Left renal pelvis (tissue), 4 donors: Measurements from ENCODE around the gene ZNF488. TPM values are rescaled to one million over a fixed set of nuclear protein-coding genes. Genes with fewer than 3 reads are reported as not detected.

Source experiments
- DNase-seq, 4 donors: peaks; one replicate each; pipeline ENCODE4 v3.0.0-alpha.2; 2013; ENCODE audit warnings: low read depth in 4 of 4, low spot score in 3 of 4
- polyA plus RNA-seq, 4 donors: library from polyadenylated mRNA; unstranded; fragments of 120-200 nt; gene quantifications; one replicate each; pipeline ENCODE4 v1.2.1, GENCODE V29; 2013; ENCODE audit not compliant: insufficient read length in 4 of 4

ZNF488 gene
- polyA plus RNA-seq, 4 donors = 1.1 to 5.5 (median 4.4) TPM

DNA sequence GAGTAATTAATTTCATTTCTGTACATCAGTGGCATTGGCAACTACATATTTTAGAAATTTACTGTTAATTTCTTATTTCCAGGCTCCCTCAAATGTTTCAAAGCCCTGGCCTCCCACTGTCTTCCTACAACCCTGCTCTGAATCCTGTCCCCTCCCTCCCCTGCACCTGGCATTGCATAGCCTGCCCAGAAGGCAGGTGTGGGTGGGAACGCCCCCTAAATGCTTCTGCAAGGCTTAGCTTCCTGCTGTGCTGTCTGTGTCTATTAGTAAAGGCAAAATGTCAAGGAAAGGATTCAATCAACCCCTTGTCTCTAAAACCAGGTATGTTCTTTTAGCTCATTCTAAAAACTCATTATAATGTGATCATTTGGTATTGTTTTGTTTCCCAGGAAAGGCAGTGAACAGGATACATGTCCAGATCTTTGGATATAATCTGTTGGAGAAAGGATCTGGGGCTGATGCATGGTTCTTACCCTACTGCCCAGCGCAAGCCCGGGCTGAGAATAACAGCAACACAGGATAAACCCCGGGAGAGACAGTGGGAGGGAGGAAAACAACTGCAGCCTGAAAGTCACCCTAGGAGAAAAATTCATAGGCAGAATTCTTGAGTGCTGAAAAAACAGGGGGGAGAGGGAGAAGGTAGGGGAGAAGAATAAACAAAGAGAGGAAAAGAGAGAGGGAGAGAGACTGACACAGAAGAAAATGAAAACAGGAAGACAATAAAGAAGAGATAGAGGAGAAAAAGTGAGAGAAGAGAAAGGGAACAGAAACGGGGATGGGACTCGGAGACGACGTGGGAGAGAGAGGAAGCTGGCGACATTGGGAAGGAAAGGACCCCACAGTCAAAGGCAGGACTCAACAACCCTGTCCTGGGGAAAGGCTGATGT is 589 bp downstream of the ZNF488 start:
- no peak for DNase-seq

DNA sequence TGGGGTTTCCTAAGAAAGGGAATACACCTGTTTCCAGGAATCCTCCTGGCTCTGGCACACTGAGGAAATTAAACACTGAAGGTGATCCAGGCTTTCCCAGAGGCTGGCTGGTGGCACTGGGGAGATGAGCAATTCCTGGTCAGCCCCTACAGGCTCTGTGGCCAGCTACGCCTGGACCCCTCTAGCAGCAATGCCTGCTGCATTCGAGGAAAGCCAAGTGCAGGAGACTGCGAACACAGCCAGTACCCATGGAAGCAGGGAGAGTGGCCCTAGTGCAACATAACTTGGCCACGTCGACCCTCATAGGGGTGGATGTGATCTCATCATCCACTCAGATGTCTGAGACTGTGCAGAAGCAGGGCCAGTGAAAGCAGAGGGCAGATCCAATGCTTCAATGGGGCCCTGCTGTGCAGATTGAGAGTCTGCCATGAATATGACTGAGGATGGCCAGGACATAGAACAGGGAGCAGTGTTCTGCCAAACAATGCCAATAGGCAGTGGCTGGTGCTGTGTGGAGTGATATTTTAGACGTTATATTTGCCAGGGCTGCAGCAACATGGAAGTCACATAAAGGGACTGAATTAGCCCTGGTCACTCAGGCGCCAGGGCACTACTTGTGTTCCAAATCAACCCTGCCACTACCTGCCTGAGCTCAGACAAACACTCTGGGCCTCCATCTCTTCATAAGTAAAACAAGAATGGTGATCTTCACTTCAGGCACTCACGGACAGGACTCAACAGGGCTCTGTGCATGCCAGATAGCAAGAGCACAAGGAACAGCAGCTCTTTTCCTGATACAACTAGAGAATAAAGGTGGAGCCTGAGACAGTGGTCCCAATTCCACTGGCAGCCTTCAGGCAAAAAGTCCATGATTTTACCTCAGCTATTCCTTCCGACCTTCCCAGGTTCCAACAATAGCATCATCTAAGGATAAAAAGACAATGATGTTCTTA is 2.4 kb downstream of the ZNF488 start:
- no peak for DNase-seq

DNA sequence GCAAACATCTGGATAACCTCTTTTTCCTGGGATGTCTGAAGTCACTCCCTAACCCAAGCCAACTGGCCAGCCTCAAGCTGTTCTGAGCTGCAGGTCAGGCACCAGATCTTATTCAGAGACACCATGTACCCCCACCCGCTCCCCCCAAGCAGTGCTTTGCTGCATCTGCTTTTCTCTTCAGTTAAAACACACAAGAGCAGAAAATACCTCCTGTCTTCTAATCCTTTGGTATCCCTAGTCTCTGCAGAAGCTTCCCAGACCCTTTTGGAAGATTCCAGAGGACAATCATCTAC is 3.0 kb downstream of the ZNF488 start:
- DNase-seq = no peak

DNA sequence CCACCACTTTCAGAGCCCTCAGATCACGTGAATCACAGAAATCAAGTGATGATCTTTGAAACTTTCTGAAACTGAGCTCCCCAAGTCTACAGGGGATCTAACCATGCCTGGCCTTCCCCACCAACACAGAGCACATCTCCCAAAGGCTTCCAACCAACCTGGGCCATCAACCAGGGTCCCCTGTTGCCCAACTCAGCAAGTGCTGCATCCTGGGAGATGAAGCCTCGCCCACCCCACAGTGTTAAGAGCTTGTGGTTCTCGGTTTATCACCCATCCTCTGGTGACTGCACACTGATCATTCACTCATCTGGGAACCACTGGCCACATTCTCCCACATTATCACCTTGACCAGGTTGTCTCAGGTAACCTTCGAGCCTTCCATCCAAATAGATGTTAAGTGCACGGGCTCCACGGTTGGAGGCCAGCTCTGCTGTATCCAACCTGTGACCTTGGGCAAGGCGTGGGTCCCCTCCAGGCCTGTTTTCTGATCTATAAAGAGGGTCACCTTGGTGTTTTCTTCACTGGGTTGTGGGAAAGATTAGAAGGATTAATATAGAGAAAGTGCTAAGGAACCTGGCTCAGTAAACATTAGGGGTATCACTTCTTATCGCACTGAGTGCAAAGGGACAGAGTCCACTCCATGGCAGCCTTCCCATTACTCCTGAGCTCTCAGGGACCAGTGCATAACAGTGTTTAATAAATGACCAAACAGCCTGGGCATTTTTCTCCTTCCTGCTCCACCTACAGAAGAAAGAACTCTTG is 3.6 kb downstream of the ZNF488 start:
- DNase-seq = no peak

DNA sequence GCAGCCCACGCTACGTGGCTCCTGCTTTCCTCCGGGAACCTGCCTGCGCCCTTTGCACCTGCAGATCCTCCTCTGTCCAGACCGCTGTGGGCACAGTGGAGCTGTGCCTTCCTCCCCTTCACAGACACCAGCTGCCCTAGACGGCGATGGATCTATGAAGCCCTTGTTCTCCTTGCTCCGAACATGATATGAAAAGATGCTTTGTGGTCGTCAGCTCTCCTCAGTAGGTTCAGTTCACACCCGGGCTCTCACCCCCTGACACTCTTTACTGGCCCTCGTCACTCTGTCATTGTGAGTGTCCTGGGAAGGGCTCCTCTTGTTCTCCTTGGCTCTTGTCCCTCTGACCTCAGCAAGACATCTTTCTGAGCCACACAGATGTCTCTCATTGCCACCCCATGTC is 4.2 kb downstream of the ZNF488 start:
- DNase-seq = no peak

DNA sequence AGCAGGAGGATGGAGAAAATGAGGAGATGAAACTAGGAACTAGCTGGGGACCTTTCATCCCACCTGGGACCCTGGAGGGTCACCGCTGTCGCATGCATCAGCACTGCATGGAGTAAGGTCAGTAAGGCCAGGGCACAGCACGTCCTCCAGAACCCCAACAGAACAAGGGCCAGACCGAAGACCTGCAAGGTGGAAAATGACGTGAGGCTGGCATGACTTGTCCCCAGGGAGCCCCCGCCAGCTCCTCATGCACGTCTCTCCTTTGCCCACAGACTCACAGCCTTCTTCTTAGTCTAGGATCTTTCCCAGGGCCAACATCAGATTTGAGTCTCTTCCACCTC is 4.7 kb downstream of the ZNF488 start:
- DNase-seq = no peak

DNA sequence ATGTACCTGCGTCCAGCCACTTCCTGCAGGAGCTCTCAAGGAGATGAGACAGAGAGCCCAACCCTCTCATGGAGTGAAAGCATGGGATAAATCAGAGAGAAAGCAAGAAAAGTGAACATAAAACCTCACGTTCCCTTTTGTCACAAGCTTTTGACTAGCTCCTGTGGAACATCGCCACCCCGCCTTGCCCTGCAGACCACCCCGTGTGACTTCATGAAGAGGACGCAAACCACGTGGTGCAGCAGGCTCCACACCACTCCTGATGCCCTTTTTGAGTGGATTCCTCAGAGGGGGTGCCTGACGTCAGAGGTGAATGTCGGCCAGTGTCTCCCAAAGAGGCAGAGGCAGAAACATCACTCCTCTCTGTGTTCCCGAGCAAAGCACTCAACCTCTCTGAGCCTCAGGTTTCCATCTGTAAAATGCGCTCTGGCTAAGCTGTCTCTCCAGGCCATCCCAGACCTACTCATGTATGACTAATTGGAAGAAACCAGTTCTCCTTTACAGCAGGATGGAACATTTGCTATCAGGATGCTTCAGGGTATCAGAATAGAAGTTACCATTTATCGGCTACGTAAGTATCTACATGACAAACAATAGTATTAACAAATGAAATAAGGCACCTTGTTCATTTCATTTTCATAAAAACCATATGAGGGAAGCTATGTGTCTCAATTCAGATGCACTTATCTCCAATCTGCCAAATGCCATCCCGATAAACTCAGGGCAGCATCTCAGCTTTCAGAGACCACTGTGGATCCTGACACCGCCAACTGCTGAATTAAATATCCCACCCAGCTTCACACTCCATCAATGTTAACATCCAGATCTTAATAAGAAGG is 5.3 kb downstream of the ZNF488 start:
- no peak for DNase-seq

DNA sequence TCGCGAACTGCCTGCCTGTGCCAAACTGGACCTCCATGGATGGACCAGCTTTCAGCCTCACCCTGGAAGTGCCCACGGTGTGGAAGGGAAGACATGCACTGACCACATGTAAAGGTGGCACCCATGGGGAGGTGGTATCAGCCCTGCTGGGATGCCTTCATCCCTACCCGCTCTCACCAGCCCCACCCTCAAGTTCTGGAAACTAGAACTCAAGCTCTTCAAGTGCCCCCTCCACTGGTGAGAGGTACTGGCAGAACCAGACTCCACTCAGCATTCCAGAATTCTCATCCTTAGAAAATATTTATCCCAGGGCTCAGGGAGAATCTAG is 5.9 kb downstream of the ZNF488 start:
- no peak for DNase-seq

DNA sequence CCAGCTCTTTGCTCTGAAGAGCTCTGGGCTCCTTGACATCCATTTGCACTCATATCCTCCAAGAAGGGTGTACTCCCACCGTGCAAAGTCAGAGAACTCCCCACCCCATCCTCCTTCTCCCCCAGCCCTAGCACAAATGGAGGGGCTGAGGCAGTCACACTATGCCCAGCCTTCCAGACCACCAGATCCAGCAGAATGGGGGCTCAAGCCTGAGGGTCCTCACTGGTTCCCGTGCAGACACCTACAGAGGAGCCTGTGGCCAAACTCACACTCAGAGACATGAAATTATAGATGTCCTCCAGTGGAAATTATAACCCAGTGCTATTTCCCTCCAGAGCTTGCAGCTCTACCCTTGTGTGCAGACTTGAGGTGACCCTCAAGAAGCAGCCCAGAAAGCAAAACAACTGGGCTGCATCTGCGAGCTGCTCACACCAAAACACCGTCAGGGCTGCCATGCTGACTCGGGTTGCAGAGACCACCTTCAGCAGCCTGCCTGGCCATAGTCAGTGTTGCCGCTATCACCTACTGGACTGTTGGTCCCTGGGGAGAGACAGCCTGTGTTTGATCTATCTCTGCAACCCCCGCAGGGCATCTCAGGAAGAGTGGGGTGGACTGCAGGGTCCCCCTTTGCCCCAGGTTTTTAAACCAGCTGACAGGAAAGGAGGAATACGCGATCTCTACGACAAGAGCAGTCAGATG is 7.4 kb downstream of the ZNF488 start:
- no peak for DNase-seq

DNA sequence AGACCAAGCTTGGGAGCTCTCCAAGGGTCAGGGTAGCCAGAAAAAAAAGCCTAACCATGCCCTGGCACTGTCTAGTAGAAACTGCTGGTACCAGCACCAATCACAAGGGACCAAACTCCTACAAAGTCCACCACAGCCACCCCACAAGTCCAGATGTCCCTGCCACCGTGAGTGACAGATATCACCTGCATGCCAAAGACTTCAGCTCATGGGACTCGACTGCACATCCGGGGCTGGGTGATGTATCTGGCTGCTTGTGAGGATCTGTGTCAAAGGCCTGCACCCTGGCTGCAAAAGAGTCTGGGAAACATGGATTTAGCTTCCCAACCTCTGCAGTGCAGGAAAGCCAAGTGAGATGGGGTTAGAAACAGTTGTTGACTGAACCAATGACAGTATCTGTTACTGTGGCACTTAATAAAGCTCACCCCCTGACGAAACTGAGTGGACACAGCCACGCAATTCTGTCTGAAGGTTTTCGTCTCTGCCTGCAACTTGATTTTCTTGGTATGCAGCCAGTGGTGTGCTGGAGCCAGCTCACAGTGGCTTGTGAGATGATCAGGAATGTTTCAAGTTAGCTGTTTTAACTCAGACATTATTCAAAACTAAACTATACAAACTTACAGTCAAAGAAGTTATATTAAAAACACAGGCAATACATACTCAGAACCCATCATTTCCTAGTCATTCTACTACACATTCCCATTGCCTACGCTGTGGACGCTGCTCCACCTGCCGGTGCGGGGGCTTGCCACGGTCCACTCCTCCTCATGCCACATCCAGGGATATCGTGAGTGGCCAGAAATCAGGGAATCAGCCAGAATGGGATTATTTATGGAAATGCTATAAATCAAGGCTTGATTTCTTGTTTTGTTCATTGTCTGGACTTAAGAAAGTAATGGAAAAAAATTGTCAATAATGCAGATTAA is 9.2 kb downstream of the ZNF488 start:
- no peak for DNase-seq

DNA sequence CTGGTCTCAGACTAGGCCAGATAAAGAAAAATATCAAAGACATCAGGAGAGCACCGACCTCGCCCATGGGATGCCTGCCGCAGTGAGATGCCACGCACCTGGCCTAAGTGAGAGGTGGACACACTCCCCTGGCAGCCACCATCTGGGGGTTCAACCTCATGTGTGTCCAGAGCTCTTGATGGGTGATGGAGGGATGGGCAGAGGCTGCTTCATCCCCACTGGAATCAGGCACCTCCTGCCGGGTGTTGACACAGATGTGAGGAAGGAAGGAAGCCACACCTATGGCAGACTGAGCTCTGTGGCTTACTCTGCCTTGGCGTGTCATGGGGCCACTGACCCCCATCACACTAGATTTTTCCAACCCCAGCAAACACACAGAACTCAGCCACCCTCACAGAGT is 11.4 kb downstream of the ZNF488 start:
- no peak for DNase-seq

DNA sequence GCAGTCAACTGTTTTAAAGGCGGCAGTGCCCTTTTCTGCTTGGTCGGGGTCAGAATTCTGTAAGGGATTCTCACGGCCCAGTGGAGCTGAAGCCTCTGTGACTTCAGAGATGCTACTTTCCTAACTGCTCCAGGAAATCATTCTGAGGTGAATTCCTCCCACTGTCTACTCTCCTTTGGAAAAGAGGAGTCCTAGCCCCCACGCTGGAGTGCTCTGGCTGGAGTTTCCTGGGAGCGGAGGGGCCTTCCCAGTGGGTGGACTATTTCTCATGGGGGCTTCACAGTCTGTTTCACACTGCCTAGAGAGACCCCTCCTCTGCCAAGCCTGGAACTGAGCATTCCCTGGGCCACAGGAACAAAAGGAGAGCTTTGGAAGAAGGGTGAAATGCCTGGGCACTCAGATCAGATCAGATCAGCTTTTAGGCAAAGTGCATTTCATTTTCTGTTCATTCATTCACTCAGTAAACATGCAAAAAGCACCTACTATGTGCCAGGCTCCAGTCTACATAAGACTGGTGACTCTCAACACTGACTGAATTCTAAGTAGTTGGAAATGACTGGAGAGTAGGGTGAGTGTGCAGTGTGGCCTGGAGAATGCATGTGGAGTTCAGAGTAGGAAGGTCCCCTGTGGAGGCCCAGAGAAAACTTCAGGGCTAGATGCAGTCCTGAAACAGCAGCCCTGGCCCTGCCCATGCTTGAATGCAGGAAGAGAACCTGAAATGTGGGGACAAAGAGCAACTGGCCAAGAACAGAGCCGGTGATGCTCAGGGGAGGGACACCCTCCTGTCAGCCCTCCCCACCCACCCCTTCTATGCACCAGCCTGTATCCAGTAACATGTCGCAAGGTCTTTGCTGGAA is 12.2 kb downstream of the ZNF488 start:
- DNase-seq = no peak

DNA sequence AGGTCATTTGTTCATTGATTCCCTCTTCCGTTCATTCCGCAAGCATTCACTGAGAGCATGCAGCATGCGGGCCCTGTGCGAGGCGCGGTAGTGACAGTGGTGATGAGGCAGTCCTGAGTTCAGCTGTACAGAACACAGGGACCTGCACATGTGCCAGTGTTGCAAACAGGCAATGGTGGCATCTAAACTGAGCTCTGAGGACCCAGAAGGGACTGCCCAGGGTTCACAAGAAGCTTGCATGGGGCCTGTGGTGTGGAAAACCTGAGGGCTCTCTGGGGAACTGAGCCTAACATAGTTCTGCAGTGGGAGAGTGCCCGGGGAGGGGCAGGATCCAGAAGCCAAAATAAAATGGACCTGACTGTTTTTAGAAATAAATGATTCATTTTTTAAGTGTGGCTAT is 13.2 kb downstream of the ZNF488 start:
- no peak for DNase-seq

DNA sequence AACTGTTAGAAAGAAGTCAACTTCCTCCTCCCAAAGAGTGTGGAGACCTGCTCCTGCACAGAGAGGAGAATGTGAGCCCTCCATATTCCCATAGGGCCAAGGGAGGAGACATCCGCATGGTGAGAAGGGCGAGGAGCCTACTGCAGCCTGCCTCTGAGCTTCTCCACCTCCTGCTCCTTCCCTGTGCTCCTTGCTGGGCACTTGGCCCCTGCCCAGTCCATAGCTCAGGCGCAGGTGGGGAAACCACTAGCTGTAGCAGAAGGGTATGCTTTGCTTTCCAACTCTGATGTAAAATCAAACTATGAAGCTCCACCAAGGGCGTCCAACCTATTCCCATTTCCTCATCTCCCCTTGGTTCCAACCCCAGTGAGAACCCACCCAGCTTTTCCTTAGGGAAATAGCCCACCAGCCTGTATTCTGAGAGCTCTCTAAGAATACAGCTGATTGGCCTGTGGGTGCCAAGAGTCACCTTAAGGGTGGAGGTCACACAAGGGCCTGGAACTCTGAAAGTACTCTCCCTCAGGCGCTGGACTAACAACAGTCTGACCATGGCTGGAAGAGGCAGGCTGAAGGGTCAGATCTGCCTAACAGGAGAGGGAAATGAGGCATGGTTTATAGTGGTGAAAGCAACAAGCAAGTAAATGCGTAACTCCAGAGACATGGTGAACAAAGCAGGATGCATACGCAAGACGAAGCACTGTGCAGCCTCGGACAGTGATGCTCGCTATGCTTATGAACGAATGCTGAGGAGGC is 13.9 kb downstream of the ZNF488 start:
- DNase-seq = no peak

DNA sequence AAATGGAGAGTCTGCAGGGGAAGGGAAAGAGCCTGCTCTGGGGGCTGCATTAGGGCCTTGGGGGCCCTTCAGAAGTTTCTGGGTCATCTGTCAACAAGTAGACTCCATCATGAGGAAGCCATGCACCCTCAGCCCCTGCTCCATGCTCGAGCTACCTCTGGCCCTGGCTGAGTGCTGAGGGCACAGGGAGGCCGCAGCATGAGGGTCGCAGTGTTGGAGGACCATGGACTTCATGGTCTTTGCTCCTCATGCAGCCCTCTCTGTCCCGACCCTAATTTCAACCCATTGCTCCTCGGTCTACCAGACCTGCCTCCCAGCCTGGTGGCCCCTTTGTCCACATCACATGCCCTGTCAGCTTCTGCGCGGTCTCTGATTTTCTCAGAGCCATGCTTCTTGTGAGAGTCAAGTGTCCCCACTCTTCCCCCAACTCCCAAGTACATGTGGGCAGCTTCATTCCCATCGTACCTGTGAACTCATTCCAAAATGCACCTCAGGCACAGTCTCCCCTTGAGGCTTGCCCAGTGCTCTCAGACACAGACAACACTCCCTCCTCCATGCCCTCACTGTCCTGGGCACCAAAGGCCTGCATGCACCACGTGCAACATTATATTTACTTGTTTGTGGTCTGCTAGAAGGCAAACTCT is 14.7 kb downstream of the ZNF488 start:
- no peak for DNase-seq

DNA sequence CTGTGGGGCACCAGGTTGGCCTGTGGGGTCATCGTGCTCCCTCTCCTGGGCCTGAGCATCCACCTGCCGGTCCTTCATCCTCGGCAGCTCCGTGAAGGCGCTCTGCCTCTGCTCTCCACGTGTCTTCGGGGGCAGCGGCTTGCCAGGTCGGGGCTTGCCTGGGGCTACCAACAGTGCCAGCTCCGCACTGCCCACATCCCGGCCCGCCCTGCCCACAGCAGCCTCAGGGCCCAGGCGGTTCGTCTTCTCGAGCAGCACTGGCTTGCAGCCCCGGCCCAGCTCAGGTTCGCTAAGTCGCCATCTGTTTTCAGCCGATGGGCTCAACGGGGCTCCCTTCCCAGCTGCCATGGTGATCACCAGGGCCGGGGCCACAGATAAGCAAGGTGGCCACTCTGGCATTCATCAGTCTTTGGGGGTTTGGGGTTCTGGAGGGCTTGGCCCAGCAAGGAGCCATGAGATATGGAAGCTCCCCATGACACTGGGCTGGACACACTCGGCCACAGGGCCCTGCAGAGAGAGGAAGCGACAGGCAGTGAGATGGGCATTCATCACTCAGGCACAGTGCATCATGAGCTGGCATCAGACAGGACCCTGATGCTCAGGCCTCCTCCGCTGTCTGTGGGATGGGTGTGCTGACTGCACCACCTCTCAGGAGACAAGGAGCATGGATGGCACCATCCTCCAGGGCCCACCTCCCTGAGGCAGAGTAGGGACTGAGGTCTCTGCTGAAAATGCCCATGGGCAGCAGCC is 15.5 kb downstream of the ZNF488 start:
- DNase-seq = no peak
